Measurements from ENCODE around the gene MIPOL1.

DNA sequence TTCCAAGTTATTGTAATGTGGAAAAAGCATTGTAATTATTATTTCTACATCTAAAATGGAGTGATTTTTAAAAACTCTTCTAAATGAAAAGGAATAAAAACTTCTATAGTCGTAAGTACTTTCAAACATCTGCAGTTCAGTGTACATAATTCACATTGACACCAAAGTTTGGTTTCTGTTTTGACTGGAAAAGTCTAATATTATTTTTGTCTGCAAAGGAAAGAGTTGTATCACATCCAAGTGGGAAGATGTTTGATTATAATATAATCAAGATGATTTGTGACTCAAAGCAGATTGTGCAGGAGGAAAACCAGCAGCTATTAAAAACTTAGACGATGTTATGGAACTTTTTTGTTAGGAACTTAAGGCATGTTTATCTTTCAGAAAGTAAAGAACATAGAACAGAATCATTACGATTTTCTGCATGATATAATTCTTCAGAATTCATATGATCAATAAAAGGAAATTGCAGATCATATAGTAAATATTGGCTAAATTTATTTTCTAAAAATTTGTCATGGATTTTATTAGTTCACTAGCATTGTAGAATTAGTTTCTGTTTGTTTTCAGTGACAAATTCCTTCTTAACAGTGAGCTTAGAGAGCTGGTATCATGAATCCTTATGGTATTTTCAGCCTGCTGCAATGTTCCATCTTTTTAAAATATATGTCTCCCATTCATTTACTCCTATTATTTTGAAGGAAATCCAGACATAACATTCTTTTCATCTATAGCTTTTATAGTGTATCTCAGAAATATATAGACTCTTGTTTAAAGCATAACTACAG is 145.8 kb downstream of the MIPOL1 start:
- TF ChIP-seq CTCF (IDR thresholded peaks at IDR 0.05) (no peak), POLR2AphosphoS5 (IDR thresholded peaks at IDR 0.05) (no peak)
